GM23338 (cell line): Measurements from ENCODE around the gene GCNT2. TPM values are rescaled to one million over a fixed set of nuclear protein-coding genes. Genes with fewer than 3 reads are reported as not detected.

Source experiments
- ATAC-seq: fragments of 200-7000 bp; cut with Tn5 transposase; 3 replicates; pipeline ENCODE4 v1.9.1; 2020
- DNase-seq: peaks from one replicate; pipeline ENCODE4 v3.0.0-alpha.2; 2015; ENCODE audit warnings: low spot score
- H2AFZ ChIP-seq: fragments of 200-600 bp; sonication (generic); 2 replicates; pipeline ENCODE4 v1.8.0; 2016; ENCODE audit warnings: antibody characterized with exemption, mild to moderate bottlenecking, moderate library complexity
- H3F3A ChIP-seq: fragments of 200-600 bp; sonication (generic); replicated peaks from 2 replicates; pipeline ENCODE4 v1.8.0; 2017; ENCODE audit warnings: antibody characterized with exemption, mixed run types, low read depth
- H3K27ac ChIP-seq: fragments of 200-600 bp; sonication (generic); 2 replicates; pipeline ENCODE4 v1.6.1; 2016; ENCODE audit warnings: low read depth
- H3K27me3 ChIP-seq: fragments of 200-600 bp; sonication (generic); 2 replicates; pipeline ENCODE4 v1.8.0; 2016; ENCODE audit warnings: mild to moderate bottlenecking, mixed run types, moderate library complexity; ENCODE audit not compliant: insufficient read depth
- H3K36me3 ChIP-seq: fragments of 200-600 bp; sonication (generic); 2 replicates; pipeline ENCODE4 v1.8.0; 2016; ENCODE audit warnings: mild to moderate bottlenecking; ENCODE audit not compliant: insufficient read depth
- H3K4me1 ChIP-seq: fragments of 200-600 bp; sonication (generic); 2 replicates; pipeline ENCODE4 v1.8.0; 2016; ENCODE audit warnings: mild to moderate bottlenecking, moderate library complexity; ENCODE audit not compliant: insufficient read depth
- H3K4me2 ChIP-seq: fragments of 200-600 bp; sonication (generic); 2 replicates; pipeline ENCODE4 v1.7.1; 2017; ENCODE audit warnings: mixed run types
- H3K4me3 ChIP-seq: fragments of 200-600 bp; sonication (generic); 2 replicates; pipeline ENCODE4 v1.6.1; 2016; ENCODE audit warnings: mixed run types
- H3K79me2 ChIP-seq: fragments of 200-600 bp; sonication (generic); replicated peaks from 2 replicates; pipeline ENCODE4 v1.8.0; 2017; ENCODE audit warnings: mild to moderate bottlenecking; ENCODE audit not compliant: insufficient read depth
- H3K9me2 ChIP-seq: fragments of 200-600 bp; sonication (generic); 2 replicates; pipeline ENCODE4 v1.8.0; 2017; ENCODE audit not compliant: insufficient read depth
- H4K20me1 ChIP-seq: fragments of 200-600 bp; sonication (generic); replicated peaks from 2 replicates; pipeline ENCODE4 v1.8.0; 2017; ENCODE audit warnings: mild to moderate bottlenecking; ENCODE audit not compliant: insufficient read depth
- H3K27ac Mint-ChIP-seq: 2 replicates; pipeline ENCODE4 v1.8.0; 2020; ENCODE audit warnings: inconsistent platforms, mild to moderate bottlenecking, moderate library complexity, mixed read lengths
- H3K27me3 Mint-ChIP-seq: 3 replicates; pipeline ENCODE4 v1.8.0; 2022; ENCODE audit warnings: low read depth, mild to moderate bottlenecking, moderate library complexity, mixed read lengths, inconsistent platforms; ENCODE audit not compliant: insufficient read depth, poor library complexity
- H3K36me3 Mint-ChIP-seq: 3 replicates; pipeline ENCODE4 v1.8.0; 2021; ENCODE audit warnings: low read depth, mild to moderate bottlenecking, inconsistent platforms, moderate library complexity, mixed read lengths
- H3K4me1 Mint-ChIP-seq: 3 replicates; pipeline ENCODE4 v1.8.0; 2020; ENCODE audit warnings: mild to moderate bottlenecking, inconsistent platforms, mixed read lengths
- H3K4me3 Mint-ChIP-seq: 3 replicates; pipeline ENCODE4 v1.8.0; 2021; ENCODE audit warnings: moderate library complexity, mild to moderate bottlenecking, inconsistent platforms, mixed read lengths
- H3K9me3 Mint-ChIP-seq: 3 replicates; pipeline ENCODE4 v1.8.0; 2020; ENCODE audit warnings: moderate library complexity, mild to moderate bottlenecking, inconsistent platforms, mixed read lengths
- CREB1 ChIP-seq: fragments of 250-450 bp; sonication (Bioruptor Pico); IDR thresholded peaks from 2 replicates; pipeline ENCODE4 v1.5.0; 2020; ENCODE audit warnings: low read depth, mild to moderate bottlenecking, moderate library complexity
- EZH2 ChIP-seq: fragments of 200-600 bp; sonication (generic); IDR thresholded peaks from one replicate; pipeline ENCODE4 v1.8.0; 2017; ENCODE audit warnings: antibody characterized with exemption, mild to moderate bottlenecking, low read depth; ENCODE audit not compliant: unreplicated experiment
- EZH2phosphoT487 ChIP-seq: fragments of 200-600 bp; sonication (generic); IDR thresholded peaks from one replicate; pipeline ENCODE4 v1.8.1; 2018; ENCODE audit warnings: antibody characterized with exemption; ENCODE audit not compliant: unreplicated experiment
- JUNB ChIP-seq: IDR thresholded peaks from one replicate; pipeline ENCODE4 v1.6.1; 2016; ENCODE audit warnings: antibody characterized with exemption; ENCODE audit not compliant: unreplicated experiment
- NANOG ChIP-seq: IDR thresholded peaks from 2 replicates; pipeline ENCODE4 v1.6.1; 2016; ENCODE audit warnings: antibody characterized with exemption, borderline replicate concordance
- POLR2AphosphoS5 ChIP-seq: IDR thresholded peaks from 2 replicates; pipeline ENCODE4 v1.6.1; 2016; ENCODE audit warnings: antibody characterized with exemption, low read depth
- REST ChIP-seq: IDR thresholded peaks from one replicate; pipeline ENCODE4 v1.6.1; 2018; ENCODE audit warnings: antibody characterized with exemption; ENCODE audit not compliant: unreplicated experiment
- STAT1 ChIP-seq: IDR thresholded peaks from one replicate; pipeline ENCODE4 v1.6.1; 2016; ENCODE audit warnings: antibody characterized with exemption; ENCODE audit not compliant: unreplicated experiment
- ZNF114 ChIP-seq: fragments of 250-450 bp; sonication (Bioruptor Pico); IDR thresholded peaks from 2 replicates; pipeline ENCODE4 v1.5.0; 2020; ENCODE audit warnings: mild to moderate bottlenecking, moderate library complexity
- ZNF331 ChIP-seq: fragments of 250-450 bp; sonication (Bioruptor Pico); IDR thresholded peaks from 2 replicates; pipeline ENCODE4 v1.5.0; 2020; ENCODE audit warnings: low read depth, mild to moderate bottlenecking, moderate library complexity
- ZNF462 ChIP-seq: fragments of 250-450 bp; sonication (Bioruptor Pico); IDR thresholded peaks from 2 replicates; pipeline ENCODE4 v1.5.0; 2020; ENCODE audit warnings: mild to moderate bottlenecking, moderate library complexity
- polyA plus RNA-seq: library from polyadenylated mRNA; unstranded; fragments of >200 nt; fragmentation: Nextera tagmentation; extraction: Ambion mirVana; gene quantifications from 2 replicates; pipeline ENCODE4 v1.2.1, GENCODE V29; 2016
- total RNA-seq: library from RNA; depleted of rRNA; stranded (reverse); fragments of >200 nt; shearing (Covaris generic); gene quantifications from 2 replicates; pipeline ENCODE4 v1.2.3, GENCODE V29; 2014
- TF ChIP-seq, protein P1 (sequence below): IDR thresholded peaks from 2 replicates; pipeline ENCODE4 v1.6.1; 2016; ENCODE audit warnings: antibody characterized with exemption
- TF ChIP-seq, protein P2 (sequence below), 2 experiments: fragments of 200-600 bp in 1 of 2; sonication (generic) in 1 of 2; conservative IDR thresholded peaks; 2 replicates each; pipeline versions ENCODE4 v1.5.1 to v1.6.1; 2016 to 2017; ENCODE audit warnings: antibody characterized with exemption in 2 of 2, low read depth in 2 of 2, mild to moderate bottlenecking in 2 of 2, moderate library complexity in 1 of 2

GCNT2 gene
- total and polyA plus RNA-seq, 2 experiments from 2014 or later = 28.3 to 137 TPM

- peaks cover 43% of the 10 kb centered on the region for H3K4me1 ChIP-seq
- Mint-ChIP-seq H3K9me3 (no peaks in the 10 kb centered on the region; the same call in 2 of the 3 replicates), H3K4me3 (peak overlapping the region; percentile 92), H3K36me3 (peaks cover 68% of the 10 kb centered on the region), H3K27me3 (peaks cover 12% of the 10 kb centered on the region), H3K4me1 (peaks cover 37% of the 10 kb centered on the region), H3K27ac (peak overlapping the region; percentile 60)
- H3K36me3 ChIP-seq = peaks cover 12% of the 10 kb centered on the region; the same call in 1 of the 2 replicates
- H4K20me1 ChIP-seq = peaks cover 24% of the 10 kb centered on the region
- H3K27ac ChIP-seq = peak overlapping the region; percentile 40
- H2AFZ ChIP-seq = no peak overlapping the region
- peak overlapping the region; percentile 81 for H3K4me3 ChIP-seq
- ATAC-seq = peak; percentile 8
- no peaks in the 10 kb centered on the region for H3K27me3 ChIP-seq
- peaks cover 88% of the 10 kb centered on the region for H3K79me2 ChIP-seq
- no peak for DNase-seq
- no peaks in the 10 kb centered on the region; the same call in 1 of the 2 replicates for H3F3A ChIP-seq
- no peaks in the 10 kb centered on the region for H3K9me2 ChIP-seq
- H3K4me2 ChIP-seq = peak overlapping the region; percentile 90
- TF ChIP-seq CREB1 (CRISPR knock-in tag) (no peak), EZH2 (no peak), ZNF331 (no peak), JUNB (no peak), REST (no peak), ZNF462 (no peak), EZH2phosphoT487 (no peak), NANOG (no peak), ZNF114 (no peak), POLR2AphosphoS5 (no peak), STAT1 (no peak)
- TF ChIP-seq, protein P1, sequence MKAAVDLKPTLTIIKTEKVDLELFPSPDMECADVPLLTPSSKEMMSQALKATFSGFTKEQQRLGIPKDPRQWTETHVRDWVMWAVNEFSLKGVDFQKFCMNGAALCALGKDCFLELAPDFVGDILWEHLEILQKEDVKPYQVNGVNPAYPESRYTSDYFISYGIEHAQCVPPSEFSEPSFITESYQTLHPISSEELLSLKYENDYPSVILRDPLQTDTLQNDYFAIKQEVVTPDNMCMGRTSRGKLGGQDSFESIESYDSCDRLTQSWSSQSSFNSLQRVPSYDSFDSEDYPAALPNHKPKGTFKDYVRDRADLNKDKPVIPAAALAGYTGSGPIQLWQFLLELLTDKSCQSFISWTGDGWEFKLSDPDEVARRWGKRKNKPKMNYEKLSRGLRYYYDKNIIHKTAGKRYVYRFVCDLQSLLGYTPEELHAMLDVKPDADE = no peak
- TF ChIP-seq, protein P2, sequence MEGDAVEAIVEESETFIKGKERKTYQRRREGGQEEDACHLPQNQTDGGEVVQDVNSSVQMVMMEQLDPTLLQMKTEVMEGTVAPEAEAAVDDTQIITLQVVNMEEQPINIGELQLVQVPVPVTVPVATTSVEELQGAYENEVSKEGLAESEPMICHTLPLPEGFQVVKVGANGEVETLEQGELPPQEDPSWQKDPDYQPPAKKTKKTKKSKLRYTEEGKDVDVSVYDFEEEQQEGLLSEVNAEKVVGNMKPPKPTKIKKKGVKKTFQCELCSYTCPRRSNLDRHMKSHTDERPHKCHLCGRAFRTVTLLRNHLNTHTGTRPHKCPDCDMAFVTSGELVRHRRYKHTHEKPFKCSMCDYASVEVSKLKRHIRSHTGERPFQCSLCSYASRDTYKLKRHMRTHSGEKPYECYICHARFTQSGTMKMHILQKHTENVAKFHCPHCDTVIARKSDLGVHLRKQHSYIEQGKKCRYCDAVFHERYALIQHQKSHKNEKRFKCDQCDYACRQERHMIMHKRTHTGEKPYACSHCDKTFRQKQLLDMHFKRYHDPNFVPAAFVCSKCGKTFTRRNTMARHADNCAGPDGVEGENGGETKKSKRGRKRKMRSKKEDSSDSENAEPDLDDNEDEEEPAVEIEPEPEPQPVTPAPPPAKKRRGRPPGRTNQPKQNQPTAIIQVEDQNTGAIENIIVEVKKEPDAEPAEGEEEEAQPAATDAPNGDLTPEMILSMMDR (conservative IDR thresholded peaks at IDR 0.05; ENCODE audit: low read depth in 2 of 2) = no peak
Measured at GRCh38 chr6:10559522-10560152, 38.5 kb downstream of the GCNT2 start.
